ENCODE results near the gene KAZN.

The KAZN gene

GRCh38 chr1:14812189-14812588, 213.7 kb downstream of the KAZN start:
- FAIRE-seq (no peak), DNase-seq (ENCODE audit: insufficient read length, low spot score) (no peak)

DNA sequence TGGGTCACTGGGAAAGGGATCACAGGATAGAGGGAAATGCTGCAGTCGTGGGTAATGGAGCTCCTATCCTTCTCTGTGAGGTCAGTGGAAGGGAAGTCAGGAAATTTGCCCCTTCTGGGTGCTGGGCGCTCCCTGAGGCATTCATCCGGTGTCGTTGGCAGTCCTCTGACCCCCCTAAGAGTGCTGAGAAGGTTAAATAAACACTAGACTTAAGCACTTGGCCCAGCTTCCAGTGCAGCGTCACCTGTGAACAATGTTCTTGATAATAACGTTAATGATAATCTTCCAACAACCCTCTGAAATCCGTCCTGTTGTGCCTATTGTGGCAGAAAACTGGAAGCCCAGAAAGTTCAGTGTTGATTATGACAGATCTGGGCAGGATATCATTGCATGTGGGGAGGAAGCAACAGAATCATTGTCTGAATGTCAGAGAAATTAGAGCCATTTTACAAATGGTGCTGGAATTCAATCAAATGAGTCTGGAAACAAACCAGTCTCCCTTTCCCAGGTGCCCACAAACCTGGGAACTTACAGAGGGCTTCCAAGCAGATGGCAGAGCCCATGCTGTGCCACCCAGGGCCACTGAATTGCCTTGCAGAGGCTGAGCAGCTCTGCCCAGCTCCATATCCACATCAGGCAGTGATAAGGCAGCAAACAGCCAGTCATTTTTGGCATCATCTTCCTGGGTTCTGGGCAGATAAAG, 216.8 kb downstream of the KAZN start:
- DNase-seq (ENCODE audit: insufficient read length, low spot score) (no peak), FAIRE-seq (no peak)

GRCh38 chr1:14817223-14818170, 219.0 kb downstream of the KAZN start:
- DNase-seq (ENCODE audit: insufficient read length, low spot score) (no peak), FAIRE-seq (no peak)

- no peak for DNase-seq (ENCODE audit: insufficient read length, low spot score)
Observed at GRCh38 chr1:14820295-14821085, 222.0 kb downstream of the KAZN start.

GRCh38 chr1:14822493-14822892, 224.0 kb downstream of the KAZN start:
- FAIRE-seq (no peak), DNase-seq (ENCODE audit: insufficient read length, low spot score) (no peak)

More at GRCh38 chr1:14820295-14821085, 222.0 kb downstream of the KAZN start:
- FAIRE-seq = no peak

- DNase-seq (ENCODE audit: insufficient read length, low spot score) = no peak
Observed at GRCh38 chr1:14822996-14823395, 224.5 kb downstream of the KAZN start.

GRCh38 chr1:14824314-14824915, 225.9 kb downstream of the KAZN start:
- DNase-seq (ENCODE audit: insufficient read length, low spot score) (no peak), FAIRE-seq (no peak)

More at GRCh38 chr1:14822996-14823395, 224.5 kb downstream of the KAZN start:
- FAIRE-seq = no peak

- FAIRE-seq = no peak
- no peak for DNase-seq (ENCODE audit: insufficient read length, low spot score)
Observed at GRCh38 chr1:14825396-14825795, 226.9 kb downstream of the KAZN start.

- no peak for DNase-seq (ENCODE audit: insufficient read length, low spot score)
- no peak for FAIRE-seq
Observed at GRCh38 chr1:14826172-14826636, 227.7 kb downstream of the KAZN start.

- DNase-seq (ENCODE audit: insufficient read length, low spot score) = no peak
- no peak for FAIRE-seq
Observed at GRCh38 chr1:14826731-14827326, 228.3 kb downstream of the KAZN start.

GRCh38 chr1:14827870-14828269, 229.4 kb downstream of the KAZN start:
- FAIRE-seq (no peak), DNase-seq (ENCODE audit: insufficient read length, low spot score) (no peak)

- DNase-seq (ENCODE audit: insufficient read length, low spot score) (no peak), FAIRE-seq (no peak)
Observed at GRCh38 chr1:14828665-14829064, 230.2 kb downstream of the KAZN start.

DNA sequence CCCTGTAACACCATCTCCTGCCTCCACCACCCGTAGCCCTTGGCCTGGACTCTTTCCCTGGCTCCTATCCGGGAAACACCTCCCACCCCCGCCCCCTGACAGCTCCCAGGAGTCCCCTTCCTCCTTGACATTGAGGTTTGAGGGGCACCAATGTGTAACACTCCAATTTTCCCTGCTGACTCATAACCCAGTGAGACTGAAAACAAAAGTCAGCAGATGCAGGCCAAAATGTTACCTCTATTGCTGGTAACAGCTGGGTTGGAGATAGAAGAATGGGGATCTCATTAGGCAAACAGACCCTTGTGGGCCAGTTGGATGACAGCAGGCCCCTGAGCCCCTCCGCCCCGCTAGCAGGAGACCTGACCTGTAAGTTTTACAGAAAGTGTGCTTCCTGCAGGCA, 237.2 kb downstream of the KAZN start:
- no peak for DNase-seq (ENCODE audit: insufficient read length, low spot score)
- FAIRE-seq = no peak

DNA sequence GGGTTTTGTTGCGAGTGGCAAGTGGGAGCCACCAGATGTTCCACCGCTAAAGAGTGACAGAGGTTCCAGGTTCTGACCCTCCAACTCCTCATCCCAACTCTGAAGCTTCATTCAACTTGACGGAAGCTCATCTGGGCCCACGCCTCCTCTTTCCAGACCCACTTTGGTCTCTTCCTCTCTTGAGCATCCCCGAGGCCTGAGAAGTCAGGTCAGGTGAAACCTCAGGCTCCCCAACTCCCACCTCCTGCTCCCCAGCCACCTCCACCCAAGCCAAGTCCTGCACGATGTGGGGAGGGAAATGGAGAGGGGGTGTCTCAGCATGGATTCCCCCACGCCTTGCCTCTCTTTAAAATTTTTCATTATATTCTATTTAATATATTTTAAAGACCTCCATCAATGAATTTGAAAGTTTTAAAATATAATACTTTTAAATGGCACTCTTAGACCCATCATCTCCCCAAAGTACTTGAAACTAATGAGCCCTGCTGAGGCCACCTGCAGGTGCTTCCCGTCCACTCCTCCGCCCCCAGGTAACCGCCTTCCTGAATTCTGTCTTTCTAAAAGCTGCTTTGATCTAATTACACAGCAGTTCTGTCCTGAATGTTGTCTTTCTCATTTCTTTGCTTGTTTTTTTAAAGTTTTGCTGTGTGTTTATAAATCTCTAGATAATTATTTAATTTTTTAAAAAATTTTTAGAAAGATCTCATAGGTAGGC, 238.1 kb downstream of the KAZN start:
- DNase-seq (ENCODE audit: insufficient read length, low spot score) = no peak
- FAIRE-seq = no peak

- no peak for FAIRE-seq
Observed at GRCh38 chr1:14840374-14840773, 241.9 kb downstream of the KAZN start.

DNA sequence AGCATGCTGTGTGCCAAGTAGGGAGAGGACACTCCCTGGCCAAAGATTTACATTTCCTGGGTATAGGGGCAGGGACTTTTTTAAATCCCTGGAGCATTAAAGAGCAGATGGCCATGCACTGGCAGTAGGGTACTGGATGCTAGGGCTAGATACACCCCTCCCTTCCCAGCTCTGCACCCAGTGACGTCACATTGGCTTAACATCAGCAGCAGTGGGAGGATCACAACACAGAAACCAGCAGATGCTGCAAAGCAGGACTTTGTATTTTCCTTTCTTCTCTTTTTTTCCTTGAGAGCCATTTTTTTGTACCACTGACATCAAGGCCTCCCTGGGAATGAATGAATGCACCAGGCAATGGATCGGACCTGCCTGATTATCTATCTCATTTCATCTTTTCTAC, 243.0 kb downstream of the KAZN start:
- no peak for DNase-seq (ENCODE audit: insufficient read length, low spot score)
- FAIRE-seq = no peak

More at GRCh38 chr1:14840374-14840773, 241.9 kb downstream of the KAZN start:
- DNase-seq (ENCODE audit: insufficient read length, low spot score) = no peak

DNA sequence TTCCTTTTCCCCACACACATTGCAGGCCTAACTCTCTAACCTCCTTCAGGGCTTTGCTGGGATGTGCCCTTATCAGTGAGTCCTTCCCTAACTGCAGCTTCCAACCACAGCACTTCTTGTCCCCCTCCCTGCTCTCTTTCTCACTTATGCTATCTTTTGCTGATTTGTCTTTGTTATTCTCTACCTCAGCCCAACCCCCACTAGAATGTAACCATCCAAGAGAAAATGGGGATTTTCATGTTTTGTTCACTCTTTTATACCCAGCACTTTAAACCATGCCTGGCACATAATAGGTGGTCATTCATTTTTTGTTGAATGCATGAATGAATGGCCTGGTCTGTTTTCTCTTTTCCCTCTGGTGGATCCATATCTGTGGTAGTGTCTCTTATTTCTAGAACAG, 243.5 kb downstream of the KAZN start:
- DNase-seq (ENCODE audit: insufficient read length, low spot score) (no peak), FAIRE-seq (no peak)

DNA sequence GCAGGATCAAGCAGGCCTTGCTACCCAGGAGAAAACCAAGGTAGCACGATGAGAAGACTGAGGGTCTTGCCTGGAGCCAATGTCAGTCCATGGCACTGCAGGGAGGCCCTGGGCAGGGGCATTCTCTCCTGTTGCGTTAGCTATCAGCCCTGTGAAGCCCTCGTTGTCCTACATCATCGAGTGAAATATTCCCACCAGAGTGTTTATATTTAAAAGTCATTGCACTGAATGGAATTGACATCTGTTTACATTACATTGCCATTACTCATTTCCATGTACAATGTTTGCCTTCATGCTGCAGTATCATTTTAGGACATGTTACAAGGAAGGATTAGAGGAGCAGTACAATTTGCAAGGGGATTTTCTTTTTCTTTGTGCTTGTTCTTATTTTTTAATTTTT, 243.9 kb downstream of the KAZN start:
- DNase-seq (ENCODE audit: insufficient read length, low spot score) = no peak
- FAIRE-seq = no peak

GRCh38 chr1:14842891-14843290, 244.4 kb downstream of the KAZN start:
- no peak for DNase-seq (ENCODE audit: insufficient read length, low spot score)
- FAIRE-seq = no peak

Measured in GM19239 (cell line).